GM18909 (cell line): ENCODE data around the gene QSER1.

Experiments used
- ATAC-seq: cut with Tn5 transposase; IDR thresholded peaks from one replicate; pipeline ENCODE4 v1.9.1; 2021; ENCODE audit warnings: mild to moderate bottlenecking; ENCODE audit not compliant: unreplicated experiment, poor library complexity

Gene QSER1

GRCh38 chr11:32987851-32988250, 95.2 kb downstream of the QSER1 start:
- no peak for ATAC-seq

GRCh38 chr11:32990481-32990880, 97.9 kb downstream of the QSER1 start:
- no peak for ATAC-seq

DNA sequence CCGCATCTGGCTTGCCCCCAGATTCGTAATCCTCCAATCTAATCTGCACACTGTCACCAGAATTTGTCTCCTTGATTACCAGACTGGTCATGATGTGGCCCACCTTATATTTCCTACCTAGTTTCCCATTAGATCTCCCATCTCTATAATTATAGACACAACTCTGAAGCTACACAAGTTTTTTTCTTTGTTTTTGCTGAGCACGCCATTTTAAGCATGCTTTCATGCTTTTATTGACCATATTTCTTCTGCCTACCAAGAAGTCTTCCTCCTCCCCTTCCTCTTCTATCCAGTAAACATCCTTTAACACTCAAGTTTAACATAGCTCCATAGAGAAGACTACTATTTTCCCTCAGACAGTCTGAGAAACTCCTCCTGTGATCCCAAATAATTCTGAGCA, 98.8 kb downstream of the QSER1 start:
- no peak for ATAC-seq

DNA sequence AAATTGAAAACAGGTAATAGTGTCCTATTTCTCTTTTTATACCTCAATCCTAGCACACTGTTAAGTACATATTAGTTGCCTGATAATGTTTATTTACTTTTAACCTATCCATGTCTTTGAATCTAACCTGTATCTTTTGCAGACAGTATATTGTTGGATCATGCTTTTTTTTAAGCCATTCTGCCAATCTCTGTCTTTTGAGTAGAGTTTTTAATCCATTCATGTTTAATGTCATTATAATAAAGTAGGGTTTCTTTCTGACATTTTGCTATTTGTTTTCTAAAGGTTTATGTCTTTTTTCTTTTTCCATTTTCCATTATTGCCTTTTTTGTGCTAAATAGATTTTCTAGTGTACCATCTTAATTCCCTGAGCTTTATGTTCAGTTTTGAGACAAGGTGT, 99.3 kb downstream of the QSER1 start:
- ATAC-seq, result no peak

- ATAC-seq, result no peak
These were observed 107.6 kb downstream of the QSER1 start for GRCh38 chr11:33000181-33000580.

DNA sequence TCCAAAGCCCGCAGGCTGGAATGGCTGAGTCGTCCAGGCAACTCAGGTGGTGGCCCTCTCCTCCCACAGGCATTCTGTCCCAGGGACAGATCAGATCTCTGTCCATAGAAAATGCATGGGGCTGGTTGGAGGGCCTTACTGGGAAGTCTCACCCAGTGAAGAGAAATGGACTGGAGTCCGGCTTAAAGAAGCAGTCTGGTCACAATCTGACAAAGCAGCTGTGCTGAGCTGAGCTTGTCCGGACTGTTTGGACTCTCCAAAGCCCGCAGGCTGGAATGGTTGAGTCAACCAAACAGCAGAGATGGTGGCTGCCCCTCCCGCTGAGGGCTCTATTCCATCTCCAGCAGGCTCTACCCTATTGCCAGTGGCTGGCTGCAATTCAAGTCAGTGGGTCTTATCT, 108.7 kb downstream of the QSER1 start:
- no peak for ATAC-seq

- ATAC-seq, result no peak
These were observed 109.3 kb downstream of the QSER1 start for GRCh38 chr11:33001751-33002542.

DNA sequence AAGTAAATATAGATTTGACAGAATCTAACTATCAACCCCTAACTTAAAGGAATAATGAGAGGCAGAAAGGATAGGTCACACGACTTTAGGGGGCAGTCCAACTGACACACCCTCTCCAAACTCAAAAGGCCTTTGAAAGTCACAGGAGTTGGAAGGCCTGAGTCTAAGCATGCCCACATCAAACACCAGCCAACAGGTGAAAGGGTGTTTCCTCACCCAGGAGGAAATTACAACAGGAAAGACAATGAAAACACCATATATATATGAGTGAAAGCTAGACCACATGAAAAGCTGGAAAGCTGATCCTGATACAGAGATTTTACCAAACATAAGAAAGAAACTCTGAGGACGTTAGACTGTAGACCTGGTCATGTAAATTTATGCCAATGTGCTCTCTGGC, 112.6 kb downstream of the QSER1 start:
- no peak for ATAC-seq

- no peak for ATAC-seq
These were observed 113.4 kb downstream of the QSER1 start for GRCh38 chr11:33006010-33006409.

DNA sequence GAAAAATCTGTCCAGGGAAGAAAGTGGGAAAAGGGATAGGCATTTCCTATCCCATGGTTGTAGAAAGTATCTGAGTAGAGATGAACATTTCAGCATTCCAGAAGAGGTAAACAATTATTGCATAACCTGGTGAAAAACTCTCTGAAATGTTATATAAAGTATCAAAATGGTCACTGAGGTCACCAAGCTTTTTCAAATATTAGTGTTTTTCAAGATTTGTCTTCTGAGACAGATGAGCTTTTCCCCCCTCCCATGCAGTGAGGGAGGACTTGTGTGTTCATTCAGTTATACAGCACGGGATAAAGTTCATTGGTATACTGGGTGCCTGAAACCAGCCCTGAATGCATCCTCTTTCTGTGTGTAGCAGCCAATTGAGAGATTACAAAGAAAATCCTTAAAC, 121.1 kb downstream of the QSER1 start:
- ATAC-seq, result no peak

DNA sequence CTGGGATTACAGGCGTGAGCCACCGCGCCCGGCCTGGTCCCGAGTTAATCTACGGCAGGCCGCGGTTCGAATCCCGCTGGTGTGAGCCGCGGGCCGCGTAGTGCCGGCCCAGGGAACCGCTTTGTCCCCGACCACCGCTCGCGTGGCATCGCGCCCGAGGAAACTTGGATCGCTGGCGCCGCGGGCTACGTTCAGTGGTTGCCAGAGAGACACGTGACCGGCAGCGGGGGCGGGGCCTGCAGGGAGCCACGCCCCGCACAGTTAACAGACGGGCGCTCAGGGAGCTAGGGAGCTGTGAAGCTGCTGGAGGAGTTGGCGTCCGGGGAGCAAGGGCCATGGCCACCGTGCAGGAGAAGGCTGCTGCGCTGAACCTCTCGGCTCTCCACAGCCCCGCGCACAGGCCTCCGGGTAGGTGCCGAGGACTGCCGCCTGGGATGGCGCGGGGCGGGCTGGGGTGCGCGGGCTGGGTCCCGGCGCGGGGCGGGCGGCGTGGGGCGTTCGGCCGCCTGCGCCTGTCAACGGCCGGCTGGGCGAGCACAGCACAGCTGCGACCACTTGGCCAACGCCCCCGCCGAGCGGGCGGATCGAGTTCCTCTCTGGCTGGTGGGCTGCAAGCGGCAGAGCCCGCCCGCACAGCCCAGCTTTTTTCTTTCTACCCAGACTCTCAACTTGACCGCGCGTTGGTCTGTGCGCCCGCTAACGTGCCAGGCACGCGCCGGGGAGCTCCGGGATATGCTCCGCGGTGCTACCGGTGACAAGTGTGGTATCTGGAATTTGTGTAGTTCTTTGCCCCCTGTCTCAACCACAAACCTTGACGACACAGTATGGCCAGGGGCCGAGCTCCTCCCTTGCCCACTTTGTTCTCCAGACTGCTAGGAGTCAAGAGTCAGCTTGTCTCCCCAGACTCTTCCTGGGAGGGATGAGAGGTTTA, 123.3 kb downstream of the QSER1 start, which contains the start of gene DEPDC7:
Gene DEPDC7 (plus strand): TSS at position 258 of the 931 bp plus-strand sequence. CDS start 78 bp downstream, at position 336.
- peak; percentile 69 for ATAC-seq

DNA sequence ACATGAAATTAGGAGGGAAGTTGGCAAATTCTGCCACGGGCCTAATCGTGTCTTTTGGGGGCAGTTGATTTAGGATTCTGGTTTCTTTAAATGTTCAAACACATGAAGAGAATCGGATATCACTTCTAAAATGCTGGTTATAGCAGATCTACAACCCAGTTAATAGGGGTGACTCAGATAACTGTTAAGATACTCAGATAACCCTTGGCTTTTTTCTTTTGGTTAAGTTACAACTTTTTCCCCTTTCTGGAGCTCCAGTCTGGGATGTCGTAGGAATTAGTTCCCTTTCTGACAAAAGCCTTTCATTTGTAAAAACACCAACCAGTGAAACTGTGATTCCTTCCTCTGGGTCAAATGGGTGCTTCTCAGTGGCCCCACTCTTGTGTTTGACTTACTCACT, 124.0 kb downstream of the QSER1 start:
- ATAC-seq, result no peak

GRCh38 chr11:33017478-33017877, 124.9 kb downstream of the QSER1 start:
- no peak for ATAC-seq

- no peak for ATAC-seq
These were observed 125.4 kb downstream of the QSER1 start for GRCh38 chr11:33017965-33018364.

DNA sequence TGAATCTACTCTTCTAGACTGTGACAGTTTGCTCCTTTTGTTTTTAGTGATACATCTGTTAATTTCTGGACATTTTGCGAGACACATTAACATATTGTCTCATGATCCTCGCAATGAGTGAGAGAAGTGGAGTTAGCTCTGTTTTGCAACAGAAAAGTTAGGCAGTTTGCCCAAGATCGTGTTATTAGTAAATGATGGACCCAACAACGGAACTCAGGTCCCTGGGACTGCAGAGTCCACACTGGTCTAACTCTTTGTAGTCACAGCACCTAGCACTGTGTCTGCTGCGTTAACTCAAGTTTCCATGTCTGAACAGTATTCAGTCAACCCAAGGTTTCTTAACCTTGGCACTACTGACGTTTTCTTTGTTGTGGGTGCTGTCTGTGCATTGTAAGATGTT, 126.2 kb downstream of the QSER1 start:
- no peak for ATAC-seq

- no peak for ATAC-seq
These were observed 128.9 kb downstream of the QSER1 start for GRCh38 chr11:33021501-33021900.

GRCh38 chr11:33021937-33022336, 129.3 kb downstream of the QSER1 start:
- no peak for ATAC-seq

GRCh38 chr11:33025339-33025722, 132.7 kb downstream of the QSER1 start:
- no peak for ATAC-seq

DNA sequence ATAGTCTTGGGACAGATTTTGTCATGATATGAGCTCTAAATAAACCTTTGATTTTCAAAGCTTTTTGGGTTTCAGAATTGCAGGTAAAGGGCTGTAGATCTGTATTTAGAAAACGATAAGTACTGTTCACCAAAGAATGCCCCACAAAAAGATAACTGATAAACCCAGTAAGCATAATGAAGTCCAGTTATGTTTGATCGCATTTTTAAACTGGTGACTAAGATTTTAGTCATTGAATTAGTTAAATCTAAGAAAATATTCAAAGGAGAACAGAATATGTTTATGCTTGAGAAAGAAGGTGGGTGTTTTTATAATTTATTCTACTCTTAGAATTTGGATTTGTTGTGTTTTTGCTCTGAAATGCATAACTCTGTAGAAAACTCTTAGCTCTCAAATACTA, 134.6 kb downstream of the QSER1 start:
- ATAC-seq, result no peak

- ATAC-seq, result no peak
These were observed 135.4 kb downstream of the QSER1 start for GRCh38 chr11:33027846-33028536.

DNA sequence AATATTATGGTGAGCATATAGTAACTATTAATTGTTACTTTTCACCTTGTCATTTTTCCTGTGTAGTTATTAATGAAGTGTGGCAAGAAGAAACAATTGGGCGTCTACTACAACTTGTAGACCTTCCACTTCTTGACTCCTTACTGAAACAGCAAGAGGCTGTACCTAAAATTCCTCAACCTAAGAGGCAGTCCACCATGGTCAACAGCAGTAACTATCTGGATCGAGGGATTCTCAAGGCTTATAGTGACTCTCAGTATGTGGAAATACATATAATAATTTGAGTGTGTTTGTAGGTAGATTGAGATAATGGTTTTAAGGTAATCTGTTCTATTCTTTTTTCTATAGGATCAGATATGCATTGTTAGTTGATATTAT, 135.9 kb downstream of the QSER1 start:
- ATAC-seq, result no peak
